GM12878 (cell line): ENCODE results near the gene TNNT1. TPM values are rescaled to one million over a fixed set of nuclear protein-coding genes. Genes with fewer than 3 reads are reported as not detected.

Experiments
- ATAC-seq: fragments of 200-7000 bp; cut with Tn5 transposase; 3 replicates; pipeline ENCODE4 v1.9.1; 2020; ENCODE audit warnings: mild to moderate bottlenecking, moderate library complexity
- BruUV-seq: library from RNA; stranded (reverse); fragments of 400-500 nt; replicated peaks from 2 replicates; lab custom pipeline; 2021; lab: Mats Ljungman, UMichigan
- CTCF ChIA-PET: fragments of 300-600 bp; sonication (Branson Sonifier 250); formaldehyde crosslinking; extraction: SDS; loops from one replicate; lab custom pipeline; 2021; ENCODE audit warnings: inconsistent platforms; lab: Yijun Ruan, JAX
- POLR2A ChIA-PET: fragments of 350-600 bp; formaldehyde crosslinking; extraction: SDS; loops from one replicate; lab custom pipeline; 2021; ENCODE audit warnings: inconsistent platforms; lab: Charles Lee
- RAD21 ChIA-PET: fragments of 300-600 bp; sonication (Branson Sonifier 250); formaldehyde crosslinking; loops from one replicate; lab custom pipeline; 2023; ENCODE audit warnings: antibody characterized with exemption; ENCODE audit not compliant: unreplicated experiment; lab: Charles Lee
- SMC1A ChIA-PET: fragments of 300-600 bp; sonication (Branson Sonifier 250); formaldehyde crosslinking; loops from one replicate; lab custom pipeline; 2023; ENCODE audit not compliant: unreplicated experiment, uncharacterized antibody; lab: Charles Lee
- DNase-seq: peaks from one replicate; pipeline ENCODE4 v3.0.0-alpha.2; 2011; ENCODE audit warnings: low read depth, low spot score
- FAIRE-seq: peaks from 3 replicates; lab custom pipeline; 2011; peaks lifted over from hg19 to GRCh38; lab: Jason Lieb, UNC
- H2AFZ ChIP-seq: 2 replicates; pipeline ENCODE4 v1.6.0; 2011; ENCODE audit warnings: low read depth, low read length, control low read depth; ENCODE audit not compliant: control insufficient read depth
- H3K27ac ChIP-seq: 2 replicates; pipeline ENCODE4 v1.5.1; 2011; ENCODE audit warnings: control low read depth; ENCODE audit not compliant: control insufficient read depth, insufficient read depth
- H3K27me3 ChIP-seq, 2 experiments: replicated peaks in 1 of 2; 2 replicates each; pipeline versions ENCODE4 v1.6.0 to v1.6.1; 2011; ENCODE audit warnings: low read length in 1 of 2; ENCODE audit not compliant: control insufficient read depth in 2 of 2, insufficient read depth in 2 of 2
- H3K36me3 ChIP-seq, 2 experiments: 2 replicates each; pipeline ENCODE4 v1.5.1; 2011; ENCODE audit warnings: low read length in 1 of 2; ENCODE audit not compliant: control insufficient read depth in 2 of 2, insufficient read depth in 2 of 2
- H3K4me1 ChIP-seq: 2 replicates; pipeline ENCODE4 v1.6.1; 2011; ENCODE audit warnings: mild to moderate bottlenecking, low read length, moderate library complexity, mixed read lengths; ENCODE audit not compliant: control insufficient read depth, insufficient read depth
- H3K4me2 ChIP-seq: 2 replicates; pipeline ENCODE4 v1.6.0; 2011; ENCODE audit warnings: control low read depth; ENCODE audit not compliant: control insufficient read depth, insufficient read depth
- H3K4me3 ChIP-seq: fragments of 200-600 bp; sonication (generic); 2 replicates; pipeline ENCODE4 v1.5.1; 2016
- H3K79me2 ChIP-seq: 2 replicates; pipeline ENCODE4 v1.6.0; 2011; ENCODE audit warnings: low read length; ENCODE audit not compliant: control insufficient read depth, insufficient read depth
- H3K9ac ChIP-seq: 2 replicates; pipeline ENCODE4 v1.8.0; 2011; ENCODE audit warnings: low read length, control low read depth, mixed read lengths; ENCODE audit not compliant: control insufficient read depth, insufficient read depth
- H3K9me3 ChIP-seq: replicated peaks from 3 replicates; pipeline ENCODE4 v1.5.1; 2011; ENCODE audit warnings: mild to moderate bottlenecking, low read length; ENCODE audit not compliant: control insufficient read depth, insufficient read depth
- H4K20me1 ChIP-seq: 2 replicates; pipeline ENCODE4 v1.6.0; 2011; ENCODE audit not compliant: control insufficient read depth, insufficient read depth
- CBX3 ChIP-seq: fragments of 200-600 bp; sonication (generic); IDR thresholded peaks from 2 replicates; pipeline ENCODE4 v1.6.1; 2016; ENCODE audit warnings: low read depth, borderline replicate concordance
- HSF1 ChIP-seq: fragments of 150-350 bp; IDR thresholded peaks from 2 replicates; pipeline ENCODE4 v1.6.1; 2014; ENCODE audit warnings: mild to moderate bottlenecking, low read depth, low read length
- NKRF ChIP-seq: fragments of 450-650 bp; conservative IDR thresholded peaks from 2 replicates; pipeline ENCODE4 v1.6.1; 2017; ENCODE audit warnings: mild to moderate bottlenecking, moderate library complexity
- PML ChIP-seq: IDR thresholded peaks from 2 replicates; pipeline ENCODE4 v1.6.1; 2012; ENCODE audit warnings: low read length, inconsistent platforms
- PRDM15 ChIP-seq: fragments of 450-650 bp; formaldehyde crosslinking; IDR thresholded peaks from 2 replicates; pipeline ENCODE4 v1.4.0; 2020; ENCODE audit warnings: mild to moderate bottlenecking, moderate library complexity
- RELB ChIP-seq: fragments of 450-650 bp; IDR thresholded peaks from 2 replicates; pipeline ENCODE4 v1.6.1; 2017; ENCODE audit warnings: low read depth, mild to moderate bottlenecking, moderate library complexity
- RFX5 ChIP-seq: IDR thresholded peaks from 2 replicates; pipeline ENCODE4 v1.6.1; 2011; ENCODE audit warnings: low read depth, low read length, improper control_type of control experiment
- SUPT20H ChIP-seq: IDR thresholded peaks from 2 replicates; pipeline ENCODE4 v1.6.1; 2011; ENCODE audit warnings: low read depth, mild to moderate bottlenecking, low read length, moderate library complexity, borderline replicate concordance; ENCODE audit not compliant: control insufficient read depth
- YY1 ChIP-seq: IDR thresholded peaks from 2 replicates; pipeline ENCODE4 v1.6.1; 2011; ENCODE audit warnings: low read depth, mild to moderate bottlenecking, low read length
- ZNF687 ChIP-seq: fragments of 450-650 bp; IDR thresholded peaks from 2 replicates; pipeline ENCODE4 v1.6.1; 2017; ENCODE audit warnings: mild to moderate bottlenecking, moderate library complexity
- WGBS: methylation state at CpG from one replicate; pipeline ENCODE4 v1.1.6; 2016; ENCODE audit warnings: low lambda C conversion rate; ENCODE audit not compliant: insufficient replicate concordance, insufficient coverage; ENCODE audit errors: missing lambda C conversion rate; 5-methylcytosine and 5-hydroxymethylcytosine counted together
- in situ Hi-C: fragments of 300-500 bp; cut with MboI; formaldehyde crosslinking; loops from 9 replicates; pipeline ENCODE4 v1.14.3; 2018; ENCODE audit warnings: mixed read lengths
- intact Hi-C: fragments of 100-400 bp; cut with micrococcal nuclease; formaldehyde crosslinking; loops from one replicate; pipeline ENCODE4 v1.14.2; 2022; ENCODE audit not compliant: unreplicated experiment
- polyA plus RNA-seq, 11 experiments: library from polyadenylated mRNA; depleted of rRNA in 4 of 11; unstranded in 6 of 11; stranded (reverse) in 5 of 11; fragments of >200 nt; fragmentation: Nextera tagmentation in 4 of 11; fragmentation: Illumina TruSeq in 1 of 11; extraction: Ambion mirVana in 4 of 11; extraction: Trizol in 1 of 11; gene quantifications; 1 replicate in 1 of 11; 2 replicates in 10 of 11; pipeline versions ENCODE4 v1.2.1 to v1.2.3, GENCODE V29; 2011 to 2016; ENCODE audit warnings: inconsistent platforms in 2 of 11, missing spikeins in 2 of 11, low read depth in 1 of 11
- total RNA-seq, 4 experiments: library from RNA; depleted of rRNA in 3 of 4; stranded (reverse); fragments of >200 nt in 3 of 4; fragmentation: Illumina TruSeq in 1 of 4; extraction: Trizol in 1 of 4; gene quantifications; 2 replicates each; pipeline versions ENCODE4 v1.2.1 to v1.2.3, GENCODE V29; 2013 to 2021

TNNT1 gene
- total and polyA plus RNA-seq, 10 of the 15 experiments (the other 5 are each of a cell fraction or from before 2014, with no cell fraction given): 0.26 to 0.62 (median 0.37) TPM; not detected in 7

- H3K4me2 ChIP-seq: no peak overlapping the region
- BruUV-seq: no TSS peak
- RAD21 ChIA-PET: no interaction called here
- POLR2A ChIA-PET: interaction anchor here (0.5 to 1.1 kb wide), 2 partner anchors 135 to 463 kb away, joined by 3 to 4 read pairs; no protein-coding TSS in a partner anchor
- H3K36me3 ChIP-seq: no peaks in the 10 kb centered on the region
- no peak overlapping the region for H3K9ac ChIP-seq
- ATAC-seq (no peak), FAIRE-seq (no peak), DNase-seq (no peak)
- peaks cover 30% of the 10 kb centered on the region for H3K79me2 ChIP-seq
- no peak overlapping the region for H3K27ac ChIP-seq
- no peak overlapping the region for H2AFZ ChIP-seq
- SMC1A ChIA-PET: interaction anchor here (1.2 kb wide), 1 partner anchor 14 kb away, joined by 4 read pairs; no protein-coding TSS in a partner anchor
- no peaks in the 10 kb centered on the region for H3K9me3 ChIP-seq
- peaks cover 3% of the 10 kb centered on the region; the same call in 1 of the 2 replicates for H4K20me1 ChIP-seq
- in situ Hi-C loops (no loop called here), intact Hi-C loops (no loop called here)
- WGBS: 97% methylated on average over 14 of the region's 14 CpGs
- H3K27me3 ChIP-seq: peaks cover 0 to 2% of the 10 kb centered on the region in 2 experiments; a peak in 1 of 4 replicates
- peaks cover 16% of the 10 kb centered on the region for H3K4me1 ChIP-seq
- CTCF ChIA-PET: interaction anchor here (0.7 kb wide), 1 partner anchor 552 kb away, joined by 3 read pairs; no protein-coding TSS in a partner anchor
- no peak overlapping the region; the same call in 1 of the 2 replicates for H3K4me3 ChIP-seq
- no peak for TF ChIP-seq HSF1
- no peak for TF ChIP-seq RFX5
- no peak for TF ChIP-seq PRDM15 (CRISPR knock-in tag)
- no peak for TF ChIP-seq SUPT20H
- no peak for TF ChIP-seq CBX3
- no peak for TF ChIP-seq YY1
- TF ChIP-seq NKRF: no peak
- TF ChIP-seq ZNF687: no peak
- TF ChIP-seq RELB: no peak
- TF ChIP-seq PML: no peak
Measured at GRCh38 chr19:55119053-55119452, 30.0 kb downstream of the TNNT1 start.
